Measurements from ENCODE around the gene CDSN.
"Not testable (repeated sequence)": the region's sequence is repeated elsewhere in the genome, so short reads cannot be mapped to it uniquely, and the experiment has no call there.

Gene CDSN

GRCh38 chr6:31120151-31120915 lies at the start of gene CDSN:
TSS of gene CDSN (minus strand) at chr6:31120446. CDS start at chr6:31120419, 27 bp downstream.
- no peak for DNase-seq

- DNase-seq: no peak
These were observed 49.0 kb upstream of the CDSN start for GRCh38 chr6:31169123-31169857.

GRCh38 chr6:31168606-31169005 lies 48.4 kb upstream of the CDSN start:
- DNase-seq: no peak

GRCh38 chr6:31165986-31166385 lies 45.7 kb upstream of the CDSN start:
- no peak for DNase-seq

- DNase-seq: not testable (repeated sequence)
These were observed 45.0 kb upstream of the CDSN start for GRCh38 chr6:31165064-31165832.

- DNase-seq: not testable (repeated sequence)
These were observed 44.3 kb upstream of the CDSN start for GRCh38 chr6:31164475-31165063.

GRCh38 chr6:31163922-31164321 lies 43.7 kb upstream of the CDSN start:
- no peak for DNase-seq

GRCh38 chr6:31162463-31163165 lies 42.4 kb upstream of the CDSN start:
- no peak for DNase-seq

- no peak for DNase-seq
These were observed 41.2 kb upstream of the CDSN start for GRCh38 chr6:31161216-31162126.

- DNase-seq: no peak
These were observed 38.9 kb upstream of the CDSN start for GRCh38 chr6:31158863-31159855.

GRCh38 chr6:31158140-31158862 lies 38.1 kb upstream of the CDSN start, which contains the start of gene TCF19:
TSS of gene TCF19 (plus strand) at chr6:31158589. CDS start at chr6:31159470, 881 bp downstream.
- peak; percentile 65 for DNase-seq

GRCh38 chr6:31157513-31158139 lies 37.4 kb upstream of the CDSN start, which contains the start of gene CCHCR1:
TSS of gene CCHCR1 (minus strand) at chr6:31157802. CDS start at chr6:31157600, 202 bp downstream.
- no peak for DNase-seq

GRCh38 chr6:31156641-31157040 lies 36.4 kb upstream of the CDSN start:
- DNase-seq: no peak

GRCh38 chr6:31154436-31154835 lies 34.2 kb upstream of the CDSN start:
- DNase-seq: no peak

GRCh38 chr6:31152781-31153180 lies 32.5 kb upstream of the CDSN start:
- no peak for DNase-seq

- DNase-seq: no peak
These were observed 29.7 kb upstream of the CDSN start for GRCh38 chr6:31149827-31150447.

- no peak for DNase-seq
These were observed 25.1 kb upstream of the CDSN start for GRCh38 chr6:31145386-31145785.

- DNase-seq: no peak
These were observed 24.7 kb upstream of the CDSN start for GRCh38 chr6:31144970-31145340.

All from cortex of kidney (tissue), 1 donor.